HUES6 (cell line): ENCODE data around the gene CAPSL.
"Not testable (repeated sequence)": the region's sequence is repeated elsewhere in the genome, so short reads cannot be mapped to it uniquely, and the experiment has no call there.

ENCODE experiments used
- H3K27ac ChIP-seq: 2 replicates; pipeline ENCODE4 v1.7.0; 2013; ENCODE audit warnings: low read depth, mild to moderate bottlenecking, low read length, inconsistent platforms
- H3K27me3 ChIP-seq: 2 replicates; pipeline ENCODE4 v1.6.1; 2013; ENCODE audit warnings: low read length; ENCODE audit not compliant: control insufficient read depth, insufficient read depth
- H3K36me3 ChIP-seq: 2 replicates; pipeline ENCODE4 v1.6.1; 2013; ENCODE audit warnings: low read length; ENCODE audit not compliant: control insufficient read depth, insufficient read depth
- H3K4me1 ChIP-seq: 2 replicates; pipeline ENCODE4 v1.6.1; 2013; ENCODE audit warnings: low read length; ENCODE audit not compliant: control insufficient read depth, insufficient read depth
- H3K4me3 ChIP-seq: 2 replicates; pipeline ENCODE4 v1.5.1; 2013; ENCODE audit warnings: low read depth, low read length
- H3K9ac ChIP-seq: one replicate; pipeline ENCODE4 v1.6.1; 2013; ENCODE audit warnings: mild to moderate bottlenecking, low read length
- H3K9me3 ChIP-seq: 2 replicates; pipeline ENCODE4 v1.6.1; 2013; ENCODE audit warnings: low read depth, low read length; ENCODE audit not compliant: control insufficient read depth, insufficient read depth

CAPSL gene

GRCh38 chr5:35904443-35905132 is 33.8 kb downstream of the CAPSL start:
- H3K27ac ChIP-seq = no peak overlapping the region
- no peak overlapping the region for H3K9ac ChIP-seq
- peaks cover 8% of the 10 kb centered on the region for H3K4me1 ChIP-seq
- H3K4me3 ChIP-seq = no peak overlapping the region
- H3K36me3 ChIP-seq = no peaks in the 10 kb centered on the region
- H3K27me3 ChIP-seq = no peaks in the 10 kb centered on the region
- H3K9me3 ChIP-seq = 0 out of 2 replicates have a peak, but pooled peaks cover 4% of the 10 kb centered on the region

GRCh38 chr5:35903631-35904203 is 34.7 kb downstream of the CAPSL start:
- H3K4me1 ChIP-seq = peaks cover 8% of the 10 kb centered on the region
- no peak overlapping the region for H3K27ac ChIP-seq
- 0 out of 2 replicates have a peak, but pooled peaks cover 4% of the 10 kb centered on the region for H3K9me3 ChIP-seq
- no peak overlapping the region for H3K9ac ChIP-seq
- H3K4me3 ChIP-seq = no peak overlapping the region
- no peaks in the 10 kb centered on the region for H3K36me3 ChIP-seq
- H3K27me3 ChIP-seq = no peaks in the 10 kb centered on the region

GRCh38 chr5:35902046-35902672 is 36.3 kb downstream of the CAPSL start:
- H3K9me3 ChIP-seq = 0 out of 2 replicates have a peak, but pooled peaks cover 4% of the 10 kb centered on the region
- no peaks in the 10 kb centered on the region for H3K36me3 ChIP-seq
- no peak overlapping the region for H3K27ac ChIP-seq
- H3K27me3 ChIP-seq = no peaks in the 10 kb centered on the region
- H3K9ac ChIP-seq = no peak overlapping the region
- no peaks in the 10 kb centered on the region for H3K4me1 ChIP-seq
- H3K4me3 ChIP-seq = no peak overlapping the region

- no peak overlapping the region for H3K27ac ChIP-seq
- no peaks in the 10 kb centered on the region for H3K4me1 ChIP-seq
- H3K4me3 ChIP-seq = no peak overlapping the region
- no peaks in the 10 kb centered on the region for H3K36me3 ChIP-seq
- H3K9ac ChIP-seq = no peak overlapping the region
- H3K27me3 ChIP-seq = no peaks in the 10 kb centered on the region
- 0 out of 2 replicates have a peak, but pooled peaks cover 4% of the 10 kb centered on the region for H3K9me3 ChIP-seq
Observed at GRCh38 chr5:35900972-35901695, 37.3 kb downstream of the CAPSL start.

- Histone ChIP-seq H3K9ac (no peak overlapping the region), H3K36me3 (no peaks in the 10 kb centered on the region), H3K4me3 (no peak overlapping the region), H3K9me3 (0 out of 2 replicates have a peak, but pooled peaks cover 4% of the 10 kb centered on the region), H3K4me1 (no peaks in the 10 kb centered on the region), H3K27me3 (no peaks in the 10 kb centered on the region), H3K27ac (no peak overlapping the region)
Observed at GRCh38 chr5:35899800-35900199, 38.6 kb downstream of the CAPSL start.

GRCh38 chr5:35898952-35899660 is 39.3 kb downstream of the CAPSL start:
- no peak overlapping the region for H3K27ac ChIP-seq
- H3K9ac ChIP-seq = no peak overlapping the region
- H3K4me3 ChIP-seq = no peak overlapping the region
- H3K9me3 ChIP-seq = 0 out of 2 replicates have a peak, but pooled peaks cover under 1% of the 10 kb centered on the region
- H3K36me3 ChIP-seq = no peaks in the 10 kb centered on the region
- no peaks in the 10 kb centered on the region for H3K27me3 ChIP-seq
- H3K4me1 ChIP-seq = no peaks in the 10 kb centered on the region

- no peak overlapping the region for H3K9ac ChIP-seq
- no peaks in the 10 kb centered on the region for H3K27me3 ChIP-seq
- no peak overlapping the region for H3K27ac ChIP-seq
- no peaks in the 10 kb centered on the region for H3K4me1 ChIP-seq
- no peaks in the 10 kb centered on the region for H3K9me3 ChIP-seq
- no peak overlapping the region for H3K4me3 ChIP-seq
- H3K36me3 ChIP-seq = no peaks in the 10 kb centered on the region
Observed at GRCh38 chr5:35894131-35894530, 44.3 kb downstream of the CAPSL start.

GRCh38 chr5:35892799-35893198 is 45.6 kb downstream of the CAPSL start:
- H3K27me3 ChIP-seq, H3K4me3 ChIP-seq: not testable (repeated sequence)

GRCh38 chr5:35890021-35891020 is 48.1 kb downstream of the CAPSL start:
- Histone ChIP-seq H3K36me3 (no peaks in the 10 kb centered on the region), H3K4me3 (no peak overlapping the region), H3K4me1 (no peaks in the 10 kb centered on the region), H3K9ac (no peak overlapping the region), H3K9me3 (no peaks in the 10 kb centered on the region), H3K27ac (no peak overlapping the region), H3K27me3 (no peaks in the 10 kb centered on the region)

More at GRCh38 chr5:35892799-35893198, 45.6 kb downstream of the CAPSL start:
- not testable (repeated sequence) for H3K9me3 ChIP-seq, H3K36me3 ChIP-seq, H3K4me1 ChIP-seq, H3K27ac ChIP-seq, H3K9ac ChIP-seq
